ENCODE results near the gene CNTNAP3B. TPM values are rescaled to one million over a fixed set of nuclear protein-coding genes. Genes with fewer than 3 reads are reported as not detected.
"Not testable (repeated sequence)": the region's sequence is repeated elsewhere in the genome, so short reads cannot be mapped to it uniquely, and the experiment has no call there.

CNTNAP3B gene
- 11.2 TPM for total RNA-seq
- long read RNA-seq, partial matches to known transcripts, result 3 of 8 reads
- long read RNA-seq, other reads (novel, unspliced or antisense), result 5 of 8 reads

- ATAC-seq (ENCODE audit: poor library complexity), result peak; percentile 38
- DNase-seq; intact Hi-C loops (cut with DNase I): not testable (repeated sequence)
These were observed at the start of gene CNTNAP3B for GRCh38 chr9:42129073-42129729. Gene CNTNAP3B, minus strand, starts transcription at chr9:42129426. Its CDS starts 332 bp downstream, at chr9:42129094.

- ATAC-seq (ENCODE audit: poor library complexity); DNase-seq; intact Hi-C loops (cut with DNase I): not testable (repeated sequence)
These were observed 31.1 kb upstream of the CNTNAP3B start for GRCh38 chr9:42160299-42160698.

GRCh38 chr9:42127056-42127841 is 2.0 kb downstream of the CNTNAP3B start:
- DNase-seq; intact Hi-C loops (cut with DNase I); ATAC-seq (ENCODE audit: poor library complexity): not testable (repeated sequence)

GRCh38 chr9:42121007-42121406 is 8.2 kb downstream of the CNTNAP3B start:
- ATAC-seq (ENCODE audit: poor library complexity); DNase-seq; intact Hi-C loops (cut with DNase I): not testable (repeated sequence)

GRCh38 chr9:42095929-42096328 is 33.3 kb downstream of the CNTNAP3B start:
- DNase-seq; ATAC-seq (ENCODE audit: poor library complexity); intact Hi-C loops (cut with DNase I): not testable (repeated sequence)

- DNase-seq; ATAC-seq (ENCODE audit: poor library complexity); intact Hi-C loops (cut with DNase I): not testable (repeated sequence)
These were observed 44.7 kb downstream of the CNTNAP3B start for GRCh38 chr9:42084559-42084952.

GRCh38 chr9:42083877-42084558 is 45.2 kb downstream of the CNTNAP3B start:
- DNase-seq; intact Hi-C loops (cut with DNase I); ATAC-seq (ENCODE audit: poor library complexity): not testable (repeated sequence)

- ATAC-seq (ENCODE audit: poor library complexity); intact Hi-C loops (cut with DNase I); DNase-seq: not testable (repeated sequence)
These were observed 48.9 kb downstream of the CNTNAP3B start for GRCh38 chr9:42080376-42080775.

- DNase-seq; intact Hi-C loops (cut with DNase I); ATAC-seq (ENCODE audit: poor library complexity): not testable (repeated sequence)
These were observed 54.4 kb downstream of the CNTNAP3B start for GRCh38 chr9:42074868-42075267.

- intact Hi-C loops (cut with DNase I); DNase-seq; ATAC-seq (ENCODE audit: poor library complexity): not testable (repeated sequence)
These were observed 58.2 kb downstream of the CNTNAP3B start for GRCh38 chr9:42071026-42071425.

GRCh38 chr9:42070035-42070799 is 59.0 kb downstream of the CNTNAP3B start:
- DNase-seq; intact Hi-C loops (cut with DNase I): not testable (repeated sequence)
- ATAC-seq (ENCODE audit: poor library complexity), result peak; percentile 68

GRCh38 chr9:42053874-42054273 is 75.4 kb downstream of the CNTNAP3B start:
- ATAC-seq (ENCODE audit: poor library complexity); DNase-seq; intact Hi-C loops (cut with DNase I): not testable (repeated sequence)

- DNase-seq; intact Hi-C loops (cut with DNase I); ATAC-seq (ENCODE audit: poor library complexity): not testable (repeated sequence)
These were observed 78.5 kb downstream of the CNTNAP3B start for GRCh38 chr9:42050701-42051100.

GRCh38 chr9:42044422-42045010 is 84.7 kb downstream of the CNTNAP3B start:
- DNase-seq; intact Hi-C loops (cut with DNase I); ATAC-seq (ENCODE audit: poor library complexity): not testable (repeated sequence)

GRCh38 chr9:42033541-42033940 is 95.7 kb downstream of the CNTNAP3B start:
- intact Hi-C loops (cut with DNase I); ATAC-seq (ENCODE audit: poor library complexity): not testable (repeated sequence)

GRCh38 chr9:42020639-42021038 is 108.6 kb downstream of the CNTNAP3B start:
- ATAC-seq (ENCODE audit: poor library complexity); DNase-seq; intact Hi-C loops (cut with DNase I): not testable (repeated sequence)

More at GRCh38 chr9:42033541-42033940, 95.7 kb downstream of the CNTNAP3B start:
- not testable (repeated sequence) for DNase-seq

GRCh38 chr9:42018220-42018922 is 110.9 kb downstream of the CNTNAP3B start:
- ATAC-seq (ENCODE audit: poor library complexity); DNase-seq; intact Hi-C loops (cut with DNase I): not testable (repeated sequence)
